Right renal cortex interstitium (tissue), 3 donors: ENCODE measurements around the gene S100A6. TPM values are rescaled to one million over a fixed set of nuclear protein-coding genes. Genes with fewer than 3 reads are reported as not detected.

Experiments
- DNase-seq, 3 donors: peaks; one replicate each; pipeline ENCODE4 v3.0.0-alpha.2; 2013; ENCODE audit warnings: low read depth in 3 of 3, low spot score in 2 of 3
- polyA plus RNA-seq, 3 donors: library from polyadenylated mRNA; unstranded; fragments of 120-200 nt; gene quantifications; one replicate each; pipeline ENCODE4 v1.2.1, GENCODE V29; 2013; ENCODE audit not compliant: insufficient read length in 3 of 3

S100A6 gene
- polyA plus RNA-seq, 3 donors, result 183 to 288 (median 211) TPM

GRCh38 chr1:153546796-153547559 lies 11.2 kb upstream of the S100A6 start:
- DNase-seq, result no peak

GRCh38 chr1:153546371-153546770 lies 10.6 kb upstream of the S100A6 start:
- DNase-seq, result no peak

GRCh38 chr1:153545067-153546055 lies 9.6 kb upstream of the S100A6 start, which contains the start of gene S100A4:
Gene S100A4, minus strand, starts transcription at chr1:153545806. Its CDS starts 1,012 bp downstream, at chr1:153544794.
- peak in 1 of 3 donors; percentile 83 for DNase-seq

- no peak for DNase-seq
Measured at GRCh38 chr1:153544453-153545066, 8.8 kb upstream of the S100A6 start.

- DNase-seq, result no peak
Measured at GRCh38 chr1:153543736-153544135, 7.9 kb upstream of the S100A6 start.

- no peak for DNase-seq
Measured at GRCh38 chr1:153542956-153543711, 7.3 kb upstream of the S100A6 start.

GRCh38 chr1:153541641-153542590 lies 6.1 kb upstream of the S100A6 start:
- no peak for DNase-seq

- DNase-seq, result no peak
Measured at GRCh38 chr1:153540394-153541361, 4.9 kb upstream of the S100A6 start, which contains the start of gene S100A5. Gene S100A5, minus strand, starts transcription at chr1:153540934. Its CDS starts 743 bp downstream, at chr1:153540191.

- no peak for DNase-seq
Measured at GRCh38 chr1:153539395-153540093, 3.8 kb upstream of the S100A6 start.

- DNase-seq, result no peak
Measured at GRCh38 chr1:153538315-153538821, 2.6 kb upstream of the S100A6 start.

- no peak for DNase-seq
Measured at GRCh38 chr1:153537376-153537730, 1.6 kb upstream of the S100A6 start.

- no peak for DNase-seq
Measured at GRCh38 chr1:153536671-153537375, 1.0 kb upstream of the S100A6 start.

GRCh38 chr1:153536012-153536670 lies 350 bp upstream of the S100A6 start:
- no peak for DNase-seq

- DNase-seq, result no peak
Measured at GRCh38 chr1:153534925-153535241, 908 bp downstream of the S100A6 start.

GRCh38 chr1:153534226-153534924 lies 1.4 kb downstream of the S100A6 start:
- DNase-seq, result no peak
